ENCODE data around the gene COLGALT1. TPM values are rescaled to one million over a fixed set of nuclear protein-coding genes. Genes with fewer than 3 reads are reported as not detected.

COLGALT1 gene
- total and polyA plus RNA-seq, 2 of the 8 experiments (the other 6 are each of a cell fraction or from before 2014, with no cell fraction given) = 44.7 to 58.1 TPM

GRCh38 chr19:17604372-17605025, 49.0 kb downstream of the COLGALT1 start:
- H3K36me3 ChIP-seq (ENCODE audit: control insufficient read depth in 2 of 4, insufficient read depth in 4 of 4, low read length in 3 of 4) = no peaks in the 10 kb centered on the region
- no peak overlapping the region for H3K18ac ChIP-seq (ENCODE audit: extremely low read depth, low read length)
- H2BK5ac ChIP-seq (ENCODE audit: low read depth, low read length) = no peak overlapping the region
- H3K27me3 ChIP-seq (replicated peaks in 1 of 4; ENCODE audit: control insufficient read depth in 3 of 4, extremely low read depth in 1 of 4, insufficient read depth in 3 of 4, low read length in 3 of 4) = no peaks in the 10 kb centered on the region; a peak in 1 of 7 replicates
- no peak overlapping the region for H2AK5ac ChIP-seq (ENCODE audit: low read depth, low read length)
- H3K4ac ChIP-seq (replicated peaks; ENCODE audit: insufficient read length, low read depth, low read length) = no peak overlapping the region
- peaks cover 0 to 6% of the 10 kb centered on the region in 2 experiments for H4K20me1 ChIP-seq (replicated peaks in 1 of 2; ENCODE audit: control insufficient read depth in 1 of 2, insufficient read depth in 2 of 2, low read length in 2 of 2)
- FAIRE-seq (no peak), DNase-seq (ENCODE audit: low read depth in 1 of 2, low spot score in 2 of 2) (no peak)
- 87% methylated on average over 8 of the region's 8 CpGs; no CpG with 5 or more reads in 1 of the 2 experiments for WGBS, 2 experiments (ENCODE audit: extremely low coverage in 1 of 2, insufficient coverage in 1 of 2, insufficient read length in 1 of 2, insufficient replicate concordance in 2 of 2, low coverage in 1 of 2, low lambda C conversion rate in 2 of 2, missing lambda C conversion rate in 1 of 2)
- no peak overlapping the region for H2BK120ac ChIP-seq (replicated peaks; ENCODE audit: low read depth, low read length)
- H4K5ac ChIP-seq (ENCODE audit: insufficient read length, low read depth, low read length) = no peak overlapping the region
- ChIA-PET POLR2A (ENCODE audit: partially characterized antibody) (interaction anchor here (0.6 to 1.6 kb wide), 8 partner anchors 9 to 122 kb away, joined by 3 to 6 read pairs (median 3); partner anchors contain the start of gene PGLS), CTCF (ENCODE audit: partially characterized antibody) (interaction anchor here (0.5 to 5.7 kb wide), 11 partner anchors 16 to 286 kb away, joined by 3 to 34 read pairs (median 5); no protein-coding TSS in a partner anchor)
- H4K91ac ChIP-seq (replicated peaks; ENCODE audit: insufficient read length, low read length) = no peak overlapping the region
- H2BK12ac ChIP-seq (ENCODE audit: low read depth, low read length) = no peak overlapping the region
- H3K56ac ChIP-seq (replicated peaks; ENCODE audit: insufficient read length, low read depth, low read length) = no peak overlapping the region
- no peaks in the 10 kb centered on the region for H3K79me1 ChIP-seq (ENCODE audit: low read depth, low read length)
- H3K27ac ChIP-seq (ENCODE audit: low read depth, low read length) = no peak overlapping the region
- H3K4me1 ChIP-seq (replicated peaks in 1 of 4; ENCODE audit: control insufficient read depth in 3 of 4, insufficient read depth in 4 of 4, low read length in 3 of 4) = peaks cover 0 to 18% (median 9%) of the 10 kb centered on the region in 4 experiments; a peak in 5 of 7 replicates
- no peak overlapping the region for H2AFZ ChIP-seq (ENCODE audit: low read length)
- no peaks in the 10 kb centered on the region for H3K9me3 ChIP-seq (ENCODE audit: insufficient read depth in 2 of 2, low read depth in 1 of 2, low read length in 1 of 2)
- no peak overlapping the region for H3K14ac ChIP-seq (ENCODE audit: insufficient read length)
- H4K8ac ChIP-seq (ENCODE audit: extremely low read depth, insufficient read depth, low read length) = no peak overlapping the region
- no peak overlapping the region for H3K4me3 ChIP-seq (ENCODE audit: extremely low read depth in 1 of 4, insufficient read depth in 2 of 4, low read depth in 3 of 4, low read length in 4 of 4)
- no peak overlapping the region for H3K9ac ChIP-seq (replicated peaks in 1 of 4; ENCODE audit: extremely low read depth in 1 of 4, low read depth in 3 of 4, low read length in 3 of 4)
- H2BK15ac ChIP-seq (ENCODE audit: low read length) = no peak overlapping the region
- H3K23ac ChIP-seq (ENCODE audit: insufficient read length) = no peak overlapping the region
- no peak overlapping the region for H2BK20ac ChIP-seq (ENCODE audit: low read length)
- no peaks in the 10 kb centered on the region for H3K79me2 ChIP-seq (ENCODE audit: control insufficient read depth in 1 of 2, insufficient read depth in 2 of 2, low read length in 2 of 2)
- H3K4me2 ChIP-seq (ENCODE audit: insufficient read depth in 1 of 2, low read depth in 2 of 2, low read length in 2 of 2) = no peak overlapping the region
- H3K23me2 ChIP-seq (ENCODE audit: low read depth, low read length) = peaks cover 5% of the 10 kb centered on the region; the same call in 1 of the 2 replicates
- no peak for TF ChIP-seq HDAC6 (IDR thresholded peaks at IDR 0.05; ENCODE audit: low read depth, low read length)
- no peak for TF ChIP-seq TCF12 (IDR thresholded peaks at IDR 0.05; ENCODE audit: low read depth, low read length)
- TF ChIP-seq NANOG (IDR thresholded peaks at IDR 0.05; ENCODE audit: insufficient read depth, low read depth, low read length, poor library complexity, severe bottlenecking) = no peak
- no peak for TF ChIP-seq YY1 (IDR thresholded peaks at IDR 0.05; ENCODE audit: low read depth, low read length)
- no peak for TF ChIP-seq SIN3A (conservative IDR thresholded peaks at IDR 0.05 in 1 of 2, IDR thresholded peaks at IDR 0.05 in 1 of 2; ENCODE audit: low read depth in 1 of 2, low read length in 2 of 2)
- no peak for TF ChIP-seq USF2 (IDR thresholded peaks at IDR 0.05; ENCODE audit: low read length)
- no peak for TF ChIP-seq HDAC2 (IDR thresholded peaks at IDR 0.05; ENCODE audit: borderline replicate concordance in 1 of 2, low read depth in 2 of 2, low read length in 2 of 2)
- no peak for TF ChIP-seq RAD21 (IDR thresholded peaks at IDR 0.05 in 1 of 2, conservative IDR thresholded peaks at IDR 0.05 in 1 of 2; ENCODE audit: low read depth in 2 of 2, low read length in 2 of 2)
- no peak for TF ChIP-seq TAF7 (optimal IDR thresholded peaks at IDR 0.05; ENCODE audit: borderline replicate concordance, low read depth, low read length)
- TF ChIP-seq SIRT6 (IDR thresholded peaks at IDR 0.05; ENCODE audit: low read length) = no peak
- no peak for TF ChIP-seq SRF (IDR thresholded peaks at IDR 0.05; ENCODE audit: low read depth, low read length)
